A673 (cell line): ENCODE data around the gene FGF14. TPM values are rescaled to one million over a fixed set of nuclear protein-coding genes. Genes with fewer than 3 reads are reported as not detected.
A peak's percentile ranks its signal among the peaks of the same experiment; 100 is the strongest.

Source experiments
- BruUV-seq: library from RNA; stranded (reverse); fragments of 400-500 nt; replicated peaks from 2 replicates; lab custom pipeline; 2021; lab: Mats Ljungman, UMichigan
- CTCF ChIA-PET: fragments of 300-600 bp; sonication (Branson Sonifier 250); formaldehyde crosslinking; loops from one replicate; lab custom pipeline; 2022; ENCODE audit warnings: antibody characterized with exemption; lab: Charles Lee
- POLR2A ChIA-PET: fragments of 300-600 bp; sonication (Branson Sonifier 250); formaldehyde crosslinking; loops from one replicate; lab custom pipeline; 2022; ENCODE audit warnings: antibody characterized with exemption; ENCODE audit not compliant: low non-redundant PET; lab: Charles Lee
- DNase-seq: peaks from one replicate; pipeline ENCODE4 v3.0.0-alpha.2; 2015; ENCODE audit warnings: low spot score
- H3K27ac ChIP-seq: fragments of 200-600 bp; sonication (generic); 2 replicates; pipeline ENCODE4 v1.5.1; 2016; ENCODE audit warnings: mixed run types, low read depth, mild to moderate bottlenecking, mixed read lengths, antibody characterized with exemption, low read length; ENCODE audit not compliant: poor library complexity, severe bottlenecking
- H3K27me3 ChIP-seq: fragments of 200-600 bp; sonication (generic); replicated peaks from 2 replicates; pipeline ENCODE4 v1.6.1; 2017; ENCODE audit warnings: mixed run types, low read depth, mild to moderate bottlenecking, mixed read lengths, antibody characterized with exemption, low read length; ENCODE audit not compliant: insufficient read depth, poor library complexity
- H3K36me3 ChIP-seq: fragments of 200-600 bp; sonication (generic); 2 replicates; pipeline ENCODE4 v1.6.1; 2016; ENCODE audit warnings: mixed run types, mild to moderate bottlenecking, mixed read lengths, antibody characterized with exemption, low read length; ENCODE audit not compliant: insufficient read depth, poor library complexity, severe bottlenecking
- H3K4me1 ChIP-seq: fragments of 200-600 bp; sonication (generic); 2 replicates; pipeline ENCODE4 v1.6.1; 2017; ENCODE audit warnings: mixed run types, mild to moderate bottlenecking, mixed read lengths, antibody characterized with exemption, low read length; ENCODE audit not compliant: insufficient read depth, poor library complexity, severe bottlenecking
- H3K4me3 ChIP-seq: fragments of 200-600 bp; sonication (generic); 2 replicates; pipeline ENCODE4 v1.5.1; 2016; ENCODE audit warnings: low read depth, mixed run types, mild to moderate bottlenecking, mixed read lengths, low read length; ENCODE audit not compliant: poor library complexity, severe bottlenecking
- H3K9me3 ChIP-seq: fragments of 200-600 bp; sonication (generic); 2 replicates; pipeline ENCODE4 v1.6.1; 2016; ENCODE audit warnings: mixed run types, low read depth, mild to moderate bottlenecking, mixed read lengths, antibody characterized with exemption, low read length; ENCODE audit not compliant: poor library complexity, severe bottlenecking
- CTCF ChIP-seq: fragments of 300-800, 200-600 bp; sonication (generic); conservative IDR thresholded peaks from 2 replicates; pipeline ENCODE4 v1.5.1; 2017; ENCODE audit warnings: low read depth, mild to moderate bottlenecking, antibody characterized with exemption, low read length, moderate library complexity, mixed read lengths
- EZH2 ChIP-seq: fragments of 200-600 bp; sonication (generic); IDR thresholded peaks from 2 replicates; pipeline ENCODE4 v1.6.1; 2017; ENCODE audit warnings: borderline replicate concordance, low read depth, mild to moderate bottlenecking, mixed read lengths, antibody characterized with exemption, low read length; ENCODE audit not compliant: poor library complexity, severe bottlenecking
- intact Hi-C: fragments of 100-400 bp; cut with micrococcal nuclease; formaldehyde crosslinking; loops from one replicate; pipeline ENCODE4 v1.10.0; 2022; ENCODE audit not compliant: unreplicated experiment
- total RNA-seq: library from RNA; stranded (reverse); gene quantifications from 2 replicates; pipeline ENCODE4 v1.2.3, GENCODE V29; 2021

The FGF14 gene
- total RNA-seq, 1 experiment from 2014 or later = 19.7 TPM

- H3K9me3 ChIP-seq = no peaks in the 10 kb centered on the region
- intact Hi-C loops = loop anchor here (5.0 kb wide), 2 partner anchors 111 to 1181 kb away; no protein-coding TSS in a partner anchor
- ChIA-PET POLR2A (no interaction called here), CTCF (no interaction called here)
- H3K4me3 ChIP-seq = no peak overlapping the region
- peak overlapping the region; percentile 92 for H3K27ac ChIP-seq
- no TSS peak for BruUV-seq
- peak; percentile 15 for DNase-seq
- no peak for TF ChIP-seq EZH2
- TF ChIP-seq CTCF = no peak
- H3K36me3 ChIP-seq = no peaks in the 10 kb centered on the region
- peaks cover 82% of the 10 kb centered on the region for H3K4me1 ChIP-seq
- H3K27me3 ChIP-seq = no peaks in the 10 kb centered on the region
These were observed 78.8 kb downstream of the FGF14 start for GRCh38 chr13:102323012-102323411.

- H3K27me3 ChIP-seq = no peaks in the 10 kb centered on the region
- H3K4me3 ChIP-seq = no peak overlapping the region
- peaks cover 81% of the 10 kb centered on the region for H3K4me1 ChIP-seq
- H3K27ac ChIP-seq = peak overlapping the region; percentile 92
- ChIA-PET CTCF (no interaction called here), POLR2A (no interaction called here)
- intact Hi-C loops = loop anchor here (1.0 to 5.0 kb wide), 3 partner anchors 110 to 1180 kb away; no protein-coding TSS in a partner anchor
- TF ChIP-seq CTCF (no peak), EZH2 (no peak)
- no TSS peak for BruUV-seq
- no peaks in the 10 kb centered on the region for H3K36me3 ChIP-seq
- peak; percentile 90 for DNase-seq
- no peaks in the 10 kb centered on the region for H3K9me3 ChIP-seq
These were observed 79.6 kb downstream of the FGF14 start for GRCh38 chr13:102322211-102322610.

- Histone ChIP-seq H3K9me3 (no peaks in the 10 kb centered on the region), H3K36me3 (no peaks in the 10 kb centered on the region), H3K27me3 (no peaks in the 10 kb centered on the region), H3K27ac (peak overlapping the region; percentile 13), H3K4me1 (peaks cover 70% of the 10 kb centered on the region), H3K4me3 (no peak overlapping the region)
- no peak for DNase-seq
- ChIA-PET CTCF (no interaction called here), POLR2A (interaction anchor here (0.5 kb wide), 1 partner anchor 238 kb away, joined by 3 read pairs; no protein-coding TSS in a partner anchor)
- no TSS peak for BruUV-seq
- no peak for TF ChIP-seq CTCF
- no peak for TF ChIP-seq EZH2
- intact Hi-C loops = no loop called here
These were observed 83.6 kb downstream of the FGF14 start for GRCh38 chr13:102318233-102318632.
